IMR-90 (cell line): Measurements from ENCODE around the gene LAMA3.

Experiments
- CHD1 ChIP-seq: IDR thresholded peaks from 2 replicates; pipeline ENCODE4 v1.6.1; 2012; ENCODE audit warnings: low read depth, low read length, improper control_type of control experiment
- MAFK ChIP-seq: IDR thresholded peaks from 2 replicates; pipeline ENCODE4 v1.6.1; 2012; ENCODE audit warnings: low read depth, low read length, improper control_type of control experiment
- MXI1 ChIP-seq: IDR thresholded peaks from 2 replicates; pipeline ENCODE4 v1.6.1; 2012; ENCODE audit warnings: low read depth, mild to moderate bottlenecking, low read length, moderate library complexity, borderline replicate concordance
- NFE2L2 ChIP-seq: fragments of 150-350 bp; IDR thresholded peaks from 2 replicates; pipeline ENCODE4 v1.6.1; 2016; ENCODE audit warnings: low read depth, mild to moderate bottlenecking, low read length
- POLR2A ChIP-seq: IDR thresholded peaks from 2 replicates; pipeline ENCODE4 v1.6.1; 2012; ENCODE audit warnings: mild to moderate bottlenecking, low read depth, low read length
- RAD21 ChIP-seq: IDR thresholded peaks from 2 replicates; pipeline ENCODE4 v1.6.1; 2012; ENCODE audit warnings: low read length, improper control_type of control experiment
- RCOR1 ChIP-seq: IDR thresholded peaks from 2 replicates; pipeline ENCODE4 v1.6.1; 2012; ENCODE audit warnings: mild to moderate bottlenecking, low read length, improper control_type of control experiment; ENCODE audit not compliant: insufficient replicate concordance
- RFX5 ChIP-seq: IDR thresholded peaks from 2 replicates; pipeline ENCODE4 v1.8.0; 2012; ENCODE audit warnings: low read depth, mild to moderate bottlenecking, low read length, moderate library complexity
- SMC3 ChIP-seq: fragments of 150-350 bp; IDR thresholded peaks from 2 replicates; pipeline ENCODE4 v1.6.1; 2016; ENCODE audit warnings: low read depth, mild to moderate bottlenecking, antibody characterized with exemption, low read length, moderate library complexity
- TF ChIP-seq, protein P1 (sequence below): conservative IDR thresholded peaks from 2 replicates; pipeline ENCODE4 v1.5.1; 2012; ENCODE audit warnings: mild to moderate bottlenecking, low read depth, low read length, improper control_type of control experiment

DNA sequence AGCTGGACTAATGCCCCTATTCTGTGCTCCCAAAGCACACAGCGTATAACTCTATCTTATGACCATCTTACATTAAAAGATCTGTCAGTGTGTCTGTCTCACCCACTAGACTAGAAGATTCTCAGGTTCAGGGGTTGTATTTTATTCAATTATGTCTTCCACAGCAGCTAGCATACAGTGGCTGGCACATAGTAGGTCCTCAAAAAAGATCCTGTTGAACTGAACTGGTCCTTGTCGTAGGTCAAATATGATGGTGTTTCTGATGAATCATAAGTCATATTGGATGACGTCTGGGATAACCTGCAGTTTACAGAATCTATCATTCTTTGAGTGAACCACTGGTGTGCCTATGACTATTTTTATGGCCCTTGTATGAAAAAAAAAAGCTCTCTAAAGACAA is 314.0 kb downstream of the LAMA3 start:
- TF ChIP-seq POLR2A (no peak), RCOR1 (no peak), SMC3 (no peak), RAD21 (no peak), RFX5 (no peak), MXI1 (no peak), NFE2L2 (no peak), CHD1 (no peak), MAFK (no peak)
- TF ChIP-seq, protein P1, sequence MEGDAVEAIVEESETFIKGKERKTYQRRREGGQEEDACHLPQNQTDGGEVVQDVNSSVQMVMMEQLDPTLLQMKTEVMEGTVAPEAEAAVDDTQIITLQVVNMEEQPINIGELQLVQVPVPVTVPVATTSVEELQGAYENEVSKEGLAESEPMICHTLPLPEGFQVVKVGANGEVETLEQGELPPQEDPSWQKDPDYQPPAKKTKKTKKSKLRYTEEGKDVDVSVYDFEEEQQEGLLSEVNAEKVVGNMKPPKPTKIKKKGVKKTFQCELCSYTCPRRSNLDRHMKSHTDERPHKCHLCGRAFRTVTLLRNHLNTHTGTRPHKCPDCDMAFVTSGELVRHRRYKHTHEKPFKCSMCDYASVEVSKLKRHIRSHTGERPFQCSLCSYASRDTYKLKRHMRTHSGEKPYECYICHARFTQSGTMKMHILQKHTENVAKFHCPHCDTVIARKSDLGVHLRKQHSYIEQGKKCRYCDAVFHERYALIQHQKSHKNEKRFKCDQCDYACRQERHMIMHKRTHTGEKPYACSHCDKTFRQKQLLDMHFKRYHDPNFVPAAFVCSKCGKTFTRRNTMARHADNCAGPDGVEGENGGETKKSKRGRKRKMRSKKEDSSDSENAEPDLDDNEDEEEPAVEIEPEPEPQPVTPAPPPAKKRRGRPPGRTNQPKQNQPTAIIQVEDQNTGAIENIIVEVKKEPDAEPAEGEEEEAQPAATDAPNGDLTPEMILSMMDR = no peak
